GM15510 (cell line): ENCODE results near the gene COL5A2.

Experiments used
- POLR2A ChIP-seq: IDR thresholded peaks from 3 replicates; pipeline ENCODE4 v1.6.1; 2011; ENCODE audit warnings: borderline replicate concordance; ENCODE audit not compliant: insufficient read length; ENCODE audit errors: extremely low read depth

Gene COL5A2

GRCh38 chr2:189179570-189179950, at the start of gene COL5A2:
Gene COL5A2, minus strand, starts transcription at chr2:189179761. Its CDS starts 157 bp downstream, at chr2:189179604.
- TF ChIP-seq POLR2A = no peak

- TF ChIP-seq POLR2A = no peak
Observed at GRCh38 chr2:189226017-189226416, 46.5 kb upstream of the COL5A2 start.

- no peak for TF ChIP-seq POLR2A
Observed at GRCh38 chr2:189225032-189225431, 45.5 kb upstream of the COL5A2 start.

GRCh38 chr2:189222468-189223105, 43.0 kb upstream of the COL5A2 start:
- no peak for TF ChIP-seq POLR2A

- no peak for TF ChIP-seq POLR2A
Observed at GRCh38 chr2:189221811-189222467, 42.4 kb upstream of the COL5A2 start.

- no peak for TF ChIP-seq POLR2A
Observed at GRCh38 chr2:189218236-189218635, 38.7 kb upstream of the COL5A2 start.

GRCh38 chr2:189217541-189217940, 38.0 kb upstream of the COL5A2 start:
- TF ChIP-seq POLR2A = no peak

GRCh38 chr2:189217051-189217450, 37.5 kb upstream of the COL5A2 start:
- no peak for TF ChIP-seq POLR2A

GRCh38 chr2:189214484-189214883, 34.9 kb upstream of the COL5A2 start:
- TF ChIP-seq POLR2A = no peak

GRCh38 chr2:189213250-189213649, 33.7 kb upstream of the COL5A2 start:
- TF ChIP-seq POLR2A = no peak

GRCh38 chr2:189210250-189211087, 30.9 kb upstream of the COL5A2 start:
- no peak for TF ChIP-seq POLR2A

- no peak for TF ChIP-seq POLR2A
Observed at GRCh38 chr2:189208254-189208653, 28.7 kb upstream of the COL5A2 start.

GRCh38 chr2:189204322-189204941, 24.9 kb upstream of the COL5A2 start:
- TF ChIP-seq POLR2A = no peak

- no peak for TF ChIP-seq POLR2A
Observed at GRCh38 chr2:189203177-189203799, 23.7 kb upstream of the COL5A2 start.

- TF ChIP-seq POLR2A = no peak
Observed at GRCh38 chr2:189199797-189200196, 20.2 kb upstream of the COL5A2 start.

- TF ChIP-seq POLR2A = no peak
Observed at GRCh38 chr2:189192766-189193165, 13.2 kb upstream of the COL5A2 start.

GRCh38 chr2:189191766-189192165, 12.2 kb upstream of the COL5A2 start:
- no peak for TF ChIP-seq POLR2A
